Osteocyte (in vitro differentiated cells): Measurements from ENCODE around the gene VDR. TPM values are rescaled to one million over a fixed set of nuclear protein-coding genes. Genes with fewer than 3 reads are reported as not detected.

Source experiments
- DNase-seq: peaks from one replicate; pipeline ENCODE4 v3.0.0; 2021; ENCODE audit warnings: mixed read lengths; ENCODE audit not compliant: unreplicated experiment; ENCODE audit errors: extremely low spot score
- H3K27ac Mint-ChIP-seq: one replicate; pipeline ENCODE4 v1.8.0; 2021; ENCODE audit warnings: mild to moderate bottlenecking, mixed read lengths; ENCODE audit not compliant: unreplicated experiment
- H3K27me3 Mint-ChIP-seq: one replicate; pipeline ENCODE4 v1.8.0; 2021; ENCODE audit warnings: mixed read lengths; ENCODE audit not compliant: unreplicated experiment
- H3K36me3 Mint-ChIP-seq: one replicate; pipeline ENCODE4 v1.8.0; 2021; ENCODE audit warnings: mixed read lengths; ENCODE audit not compliant: unreplicated experiment
- H3K4me1 Mint-ChIP-seq: one replicate; pipeline ENCODE4 v1.8.0; 2021; ENCODE audit warnings: mixed read lengths; ENCODE audit not compliant: unreplicated experiment
- H3K4me3 Mint-ChIP-seq: one replicate; pipeline ENCODE4 v1.8.0; 2021; ENCODE audit warnings: mild to moderate bottlenecking, moderate library complexity, mixed read lengths; ENCODE audit not compliant: unreplicated experiment
- H3K9me3 Mint-ChIP-seq: one replicate; pipeline ENCODE4 v1.8.0; 2021; ENCODE audit warnings: mixed read lengths; ENCODE audit not compliant: unreplicated experiment
- total RNA-seq: library from RNA; stranded (reverse); gene quantifications from 2 replicates; pipeline ENCODE4 v1.2.1, GENCODE V29; 2021
- TF ChIP-seq, protein P1 (sequence below): fragments of 200-600 bp; sonication (generic); IDR thresholded peaks from 2 replicates; pipeline ENCODE4 v1.5.0; 2021; ENCODE audit warnings: antibody characterized with exemption, mild to moderate bottlenecking, moderate library complexity

VDR gene
- total RNA-seq, 1 donor from 2014 or later, result 2.7 TPM

DNA sequence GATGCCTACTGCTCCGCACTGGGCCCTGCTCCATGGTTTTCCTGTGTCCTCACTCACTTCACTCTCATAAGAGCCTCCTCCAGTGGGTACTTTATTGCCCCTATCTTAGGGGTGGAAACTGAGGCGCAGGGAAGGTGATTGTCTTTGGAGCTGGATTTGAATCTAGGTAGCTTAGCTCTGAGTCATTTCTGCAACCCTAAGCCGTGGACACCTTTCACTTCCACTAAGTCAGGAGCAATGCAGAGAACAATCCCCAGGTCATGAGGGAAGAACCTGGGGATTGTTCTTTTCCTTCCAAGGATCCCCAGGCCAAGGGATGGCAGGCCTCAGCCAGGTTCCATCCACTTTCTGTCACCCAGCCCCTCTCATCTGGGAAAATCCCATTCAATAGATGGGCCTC is 20.3 kb downstream of the VDR start:
- no peaks in the 10 kb centered on the region for H3K9me3 Mint-ChIP-seq
- H3K4me1 Mint-ChIP-seq, result peaks cover 15% of the 10 kb centered on the region
- no peaks in the 10 kb centered on the region for H3K36me3 Mint-ChIP-seq
- DNase-seq, result no peak
- no peak overlapping the region for H3K4me3 Mint-ChIP-seq
- H3K27me3 Mint-ChIP-seq, result no peaks in the 10 kb centered on the region
- H3K27ac Mint-ChIP-seq, result no peak overlapping the region
- TF ChIP-seq, protein P1, sequence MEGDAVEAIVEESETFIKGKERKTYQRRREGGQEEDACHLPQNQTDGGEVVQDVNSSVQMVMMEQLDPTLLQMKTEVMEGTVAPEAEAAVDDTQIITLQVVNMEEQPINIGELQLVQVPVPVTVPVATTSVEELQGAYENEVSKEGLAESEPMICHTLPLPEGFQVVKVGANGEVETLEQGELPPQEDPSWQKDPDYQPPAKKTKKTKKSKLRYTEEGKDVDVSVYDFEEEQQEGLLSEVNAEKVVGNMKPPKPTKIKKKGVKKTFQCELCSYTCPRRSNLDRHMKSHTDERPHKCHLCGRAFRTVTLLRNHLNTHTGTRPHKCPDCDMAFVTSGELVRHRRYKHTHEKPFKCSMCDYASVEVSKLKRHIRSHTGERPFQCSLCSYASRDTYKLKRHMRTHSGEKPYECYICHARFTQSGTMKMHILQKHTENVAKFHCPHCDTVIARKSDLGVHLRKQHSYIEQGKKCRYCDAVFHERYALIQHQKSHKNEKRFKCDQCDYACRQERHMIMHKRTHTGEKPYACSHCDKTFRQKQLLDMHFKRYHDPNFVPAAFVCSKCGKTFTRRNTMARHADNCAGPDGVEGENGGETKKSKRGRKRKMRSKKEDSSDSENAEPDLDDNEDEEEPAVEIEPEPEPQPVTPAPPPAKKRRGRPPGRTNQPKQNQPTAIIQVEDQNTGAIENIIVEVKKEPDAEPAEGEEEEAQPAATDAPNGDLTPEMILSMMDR, result no peak

DNA sequence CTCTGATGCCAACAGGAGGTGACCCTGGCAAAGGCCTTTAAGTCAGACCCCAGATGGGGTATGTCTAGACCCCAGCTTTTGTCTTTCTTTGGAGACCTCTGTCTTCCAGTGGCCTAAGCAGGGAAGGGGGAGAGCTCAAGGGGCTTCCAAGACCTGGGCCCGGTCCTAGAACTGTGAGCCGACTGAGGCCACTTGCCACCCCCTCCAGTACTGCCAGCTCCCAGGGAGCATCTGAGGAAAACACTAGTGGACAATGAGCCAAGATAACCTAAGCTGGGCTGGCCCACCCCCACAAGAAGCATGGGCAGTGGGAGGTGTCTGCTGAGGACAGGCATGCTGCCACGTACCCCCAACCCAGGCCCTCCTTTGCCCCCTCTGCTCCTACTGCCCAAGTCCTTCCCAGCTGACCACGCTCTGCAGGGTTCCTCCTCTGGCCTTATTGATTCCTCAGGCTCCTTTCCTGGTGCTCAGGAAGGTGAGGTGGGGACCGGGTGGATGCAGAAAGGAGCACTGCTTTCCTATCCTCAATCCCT is 21.1 kb downstream of the VDR start:
- Mint-ChIP-seq H3K27ac (no peak overlapping the region), H3K9me3 (no peaks in the 10 kb centered on the region), H3K27me3 (no peaks in the 10 kb centered on the region), H3K4me3 (no peak overlapping the region), H3K36me3 (no peaks in the 10 kb centered on the region), H3K4me1 (peaks cover 15% of the 10 kb centered on the region)
- TF ChIP-seq, protein P1, result no peak
- no peak for DNase-seq

DNA sequence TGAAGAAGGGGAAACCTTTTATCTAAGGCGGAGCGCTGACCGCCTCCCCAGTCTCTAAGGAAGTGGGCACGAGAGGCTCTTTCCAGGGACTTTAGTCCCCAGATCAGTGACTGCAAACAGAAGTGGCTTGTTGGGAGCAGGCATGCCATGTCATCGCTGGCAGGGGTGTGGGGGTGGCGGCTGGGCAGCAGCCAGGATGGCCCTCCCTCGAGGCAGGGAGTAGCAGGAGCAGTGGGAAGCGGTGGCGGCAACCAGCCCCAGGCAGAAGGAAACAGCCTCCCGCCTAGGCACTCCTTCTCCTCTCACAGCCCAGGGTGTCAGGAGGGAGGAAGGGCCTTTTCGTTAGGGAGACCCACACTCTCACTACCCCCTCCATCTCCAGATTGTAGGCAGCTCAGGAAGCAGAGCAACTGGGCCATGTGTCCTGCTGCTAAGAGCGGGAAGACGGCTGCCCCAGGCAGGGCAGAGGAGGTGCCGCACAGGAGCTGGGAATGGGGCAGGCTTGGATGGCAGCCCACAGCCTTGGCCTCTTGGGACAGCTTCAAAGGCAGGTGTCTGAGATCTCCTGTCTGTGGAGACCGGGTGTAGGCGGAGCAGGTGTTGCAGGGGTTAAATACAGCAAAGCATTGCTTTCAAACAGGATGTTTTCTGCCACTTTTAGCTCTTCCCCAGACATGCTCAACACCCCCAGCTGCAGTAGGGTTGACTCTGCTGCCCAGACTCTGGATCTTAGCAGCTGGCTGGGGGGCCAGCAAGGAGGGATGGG is 21.8 kb downstream of the VDR start:
- DNase-seq, result no peak
- Mint-ChIP-seq H3K36me3 (no peaks in the 10 kb centered on the region), H3K4me3 (no peak overlapping the region), H3K4me1 (peaks cover 15% of the 10 kb centered on the region), H3K27ac (no peak overlapping the region), H3K9me3 (no peaks in the 10 kb centered on the region), H3K27me3 (no peaks in the 10 kb centered on the region)
- TF ChIP-seq, protein P1, result no peak

DNA sequence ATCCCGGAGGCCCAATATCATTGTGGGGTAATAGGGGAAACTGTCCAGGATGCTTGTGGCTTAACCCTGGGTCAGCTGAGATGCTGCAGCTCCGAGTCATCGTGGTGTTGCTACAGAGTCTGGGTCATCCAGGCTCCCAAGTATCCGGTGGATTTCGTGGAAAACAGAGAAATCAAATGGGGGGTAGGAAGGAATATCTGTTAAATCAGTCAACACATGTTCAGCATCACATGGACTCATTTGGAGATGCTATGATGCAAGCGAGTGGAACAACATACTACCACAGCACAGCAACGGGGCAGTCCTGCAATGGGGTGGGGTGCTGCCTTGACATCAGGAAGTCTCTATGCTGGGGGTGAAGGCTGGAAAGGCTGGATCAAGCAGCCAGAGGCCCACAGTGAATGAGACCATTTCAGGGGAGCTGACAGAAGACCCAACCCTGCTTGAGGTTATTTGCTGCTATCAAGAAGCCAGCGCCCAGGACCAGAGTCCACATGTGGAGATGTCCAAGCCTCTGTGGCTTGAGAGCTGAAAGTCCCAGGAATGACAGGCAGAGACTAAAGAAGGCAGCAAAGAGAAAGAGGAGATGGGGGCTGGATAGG is 22.9 kb downstream of the VDR start:
- Mint-ChIP-seq H3K27me3 (no peaks in the 10 kb centered on the region), H3K9me3 (no peaks in the 10 kb centered on the region), H3K36me3 (no peaks in the 10 kb centered on the region), H3K27ac (no peak overlapping the region), H3K4me1 (peaks cover 15% of the 10 kb centered on the region), H3K4me3 (no peak overlapping the region)
- no peak for DNase-seq
- TF ChIP-seq, protein P1, result no peak

DNA sequence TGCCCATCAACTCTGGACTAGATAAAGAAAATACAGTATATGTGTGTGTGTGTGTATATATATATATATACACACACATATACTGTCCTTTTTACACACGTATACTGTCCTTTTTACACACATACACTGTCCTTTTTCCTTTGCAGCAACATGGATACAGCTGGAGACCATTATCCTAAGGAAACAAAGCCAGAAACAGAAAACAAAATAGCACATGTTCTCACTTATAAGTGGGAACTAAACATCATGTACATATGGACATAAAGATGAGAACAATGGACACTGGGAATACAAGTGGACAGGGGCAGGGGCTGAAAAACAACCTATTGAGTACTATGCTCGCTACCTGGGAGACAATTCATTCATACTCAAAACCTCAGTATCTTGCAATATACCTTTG is 23.7 kb downstream of the VDR start:
- H3K4me1 Mint-ChIP-seq, result peaks cover 15% of the 10 kb centered on the region
- H3K27ac Mint-ChIP-seq, result no peak overlapping the region
- TF ChIP-seq, protein P1, result no peak
- no peaks in the 10 kb centered on the region for H3K9me3 Mint-ChIP-seq
- no peaks in the 10 kb centered on the region for H3K36me3 Mint-ChIP-seq
- no peak overlapping the region for H3K4me3 Mint-ChIP-seq
- no peak for DNase-seq
- no peaks in the 10 kb centered on the region for H3K27me3 Mint-ChIP-seq
